GM20000 (cell line): Measurements from ENCODE around the gene TLE5.
"Not testable (repeated sequence)": the region's sequence is repeated elsewhere in the genome, so short reads cannot be mapped to it uniquely, and the experiment has no call there.

Experiments used
- DNase-seq: peaks from one replicate; pipeline ENCODE4 v3.0.0; 2012; ENCODE audit warnings: low spot score
- TF ChIP-seq, protein P1 (sequence below): IDR thresholded peaks from 2 replicates; pipeline ENCODE4 v1.5.1; 2012; ENCODE audit warnings: mild to moderate bottlenecking, control low read depth; ENCODE audit errors: extremely low read depth, missing control alignments

The TLE5 gene

DNA sequence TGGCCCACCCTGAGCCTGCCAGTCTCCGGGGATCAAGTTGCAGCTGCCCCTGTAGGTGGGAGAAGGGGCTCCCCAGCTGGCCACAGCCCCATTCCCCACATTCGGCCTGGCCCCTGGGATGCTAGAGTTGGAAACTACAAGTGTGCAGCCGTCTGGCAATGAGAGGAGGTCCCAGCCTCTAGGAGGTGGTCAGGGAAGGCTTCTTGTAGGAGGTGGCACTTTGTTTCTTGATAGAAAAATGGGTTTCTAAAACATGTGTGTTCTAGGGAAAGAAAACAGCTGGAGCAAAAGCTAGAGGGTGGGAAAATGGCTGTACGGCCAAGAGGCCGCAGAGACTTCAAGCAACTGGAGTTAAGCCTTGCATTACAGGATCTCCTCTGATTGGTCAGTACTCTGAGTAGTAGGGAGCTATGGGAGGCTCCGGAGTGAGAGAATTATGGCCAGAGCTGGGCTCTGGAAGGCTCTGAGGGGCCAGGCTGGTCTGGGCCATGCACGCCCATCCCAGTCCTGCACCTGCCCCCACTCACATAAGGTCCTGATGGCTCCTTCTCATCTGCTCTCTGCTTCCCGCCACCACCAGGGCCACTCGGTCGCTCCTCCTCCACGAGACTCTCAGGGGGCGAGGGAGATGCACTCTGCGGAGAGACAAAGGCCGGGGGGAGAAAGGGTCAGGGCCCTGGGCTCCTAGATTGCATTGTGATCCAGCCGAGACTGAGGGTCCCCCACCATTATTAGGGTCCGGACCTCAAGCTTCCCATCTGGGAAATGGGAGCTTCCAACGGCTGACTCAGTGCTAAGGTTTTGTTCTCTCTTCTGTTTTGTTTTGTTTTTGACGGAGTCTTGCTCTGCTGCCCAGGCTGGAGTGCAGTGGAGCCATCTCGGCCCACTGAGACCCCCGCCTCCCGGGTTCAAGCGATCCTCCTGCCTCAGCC, 46.9 kb downstream of the TLE5 start:
- DNase-seq = no peak
- TF ChIP-seq, protein P1, sequence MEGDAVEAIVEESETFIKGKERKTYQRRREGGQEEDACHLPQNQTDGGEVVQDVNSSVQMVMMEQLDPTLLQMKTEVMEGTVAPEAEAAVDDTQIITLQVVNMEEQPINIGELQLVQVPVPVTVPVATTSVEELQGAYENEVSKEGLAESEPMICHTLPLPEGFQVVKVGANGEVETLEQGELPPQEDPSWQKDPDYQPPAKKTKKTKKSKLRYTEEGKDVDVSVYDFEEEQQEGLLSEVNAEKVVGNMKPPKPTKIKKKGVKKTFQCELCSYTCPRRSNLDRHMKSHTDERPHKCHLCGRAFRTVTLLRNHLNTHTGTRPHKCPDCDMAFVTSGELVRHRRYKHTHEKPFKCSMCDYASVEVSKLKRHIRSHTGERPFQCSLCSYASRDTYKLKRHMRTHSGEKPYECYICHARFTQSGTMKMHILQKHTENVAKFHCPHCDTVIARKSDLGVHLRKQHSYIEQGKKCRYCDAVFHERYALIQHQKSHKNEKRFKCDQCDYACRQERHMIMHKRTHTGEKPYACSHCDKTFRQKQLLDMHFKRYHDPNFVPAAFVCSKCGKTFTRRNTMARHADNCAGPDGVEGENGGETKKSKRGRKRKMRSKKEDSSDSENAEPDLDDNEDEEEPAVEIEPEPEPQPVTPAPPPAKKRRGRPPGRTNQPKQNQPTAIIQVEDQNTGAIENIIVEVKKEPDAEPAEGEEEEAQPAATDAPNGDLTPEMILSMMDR = no peak

DNA sequence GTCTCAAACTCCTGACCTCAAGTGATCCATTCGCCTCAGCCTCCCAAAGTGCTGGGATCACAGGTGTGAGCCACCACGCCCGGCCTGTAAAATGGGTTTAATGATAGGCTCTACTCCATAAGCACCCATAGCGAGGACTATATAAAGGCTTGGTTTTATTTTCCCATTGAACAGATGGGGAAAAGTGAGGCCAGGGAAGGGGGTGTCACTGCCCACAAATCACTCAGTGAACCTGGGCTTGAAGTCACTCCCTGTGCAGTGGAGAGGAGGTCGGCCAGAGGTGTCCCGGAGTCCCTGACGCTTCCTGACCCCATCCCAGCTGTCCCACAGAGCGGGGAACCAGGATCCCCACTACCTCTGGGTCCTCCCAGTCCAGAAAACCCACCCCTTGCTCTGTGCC, 48.2 kb downstream of the TLE5 start:
- TF ChIP-seq, protein P1 = no peak

DNA sequence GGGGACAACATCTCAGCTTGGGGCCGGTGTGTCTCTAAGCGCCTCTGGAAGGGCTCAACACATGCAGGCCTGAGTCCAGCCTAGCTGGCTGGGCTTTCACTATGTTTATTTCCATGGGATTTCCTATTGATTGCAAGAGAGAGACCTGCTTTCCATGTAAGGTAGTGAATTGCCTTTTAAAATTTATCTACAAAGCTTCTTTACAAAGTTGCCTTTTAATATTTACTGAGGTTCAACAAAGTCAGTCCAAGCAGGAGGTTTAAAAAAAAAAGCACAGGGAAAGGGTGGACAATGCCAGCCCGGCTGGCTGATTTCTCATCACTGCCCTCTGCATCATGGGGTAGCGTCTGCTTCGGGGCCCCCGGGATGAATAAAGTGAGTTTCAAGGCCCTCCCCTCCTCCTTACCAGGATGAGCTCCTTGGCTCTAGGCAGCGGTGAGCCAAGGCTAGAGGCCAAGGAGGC, 49.0 kb downstream of the TLE5 start:
- TF ChIP-seq, protein P1 = no peak
- DNase-seq = no peak

More for the DNA sequence above, 48.2 kb downstream of the TLE5 start:
- no peak for DNase-seq

DNA sequence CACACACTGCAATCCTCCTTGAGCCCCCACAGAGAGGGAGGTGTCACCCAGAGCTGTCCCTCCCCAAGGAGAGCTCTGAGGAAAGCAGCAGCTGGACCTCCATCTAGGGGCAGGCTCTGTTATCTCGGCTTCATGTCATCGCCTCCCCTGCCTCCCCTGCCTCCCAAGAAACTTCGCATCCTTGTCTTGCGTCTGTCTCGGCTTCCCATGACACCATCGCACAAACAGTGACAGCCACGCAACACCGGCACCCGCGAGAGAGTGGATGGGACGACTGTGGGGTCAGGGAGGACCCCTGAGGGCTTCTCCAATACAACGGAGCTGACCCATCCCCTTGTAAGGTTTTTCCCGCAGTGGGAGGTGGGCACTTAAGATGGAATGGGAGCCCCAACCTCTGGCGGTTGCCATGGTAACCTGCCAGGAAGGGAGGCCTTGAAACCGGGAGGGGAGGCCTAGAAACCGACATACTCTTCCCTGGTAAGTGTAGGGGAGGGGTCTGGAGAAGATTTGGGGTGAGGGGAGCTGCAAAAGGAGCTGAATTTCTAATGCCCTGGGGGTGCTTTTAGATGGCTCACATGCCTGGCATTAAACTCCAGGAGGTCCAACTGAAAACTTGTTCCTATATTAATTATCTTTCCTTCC, 49.6 kb downstream of the TLE5 start:
- TF ChIP-seq, protein P1 = no peak
- no peak for DNase-seq

DNA sequence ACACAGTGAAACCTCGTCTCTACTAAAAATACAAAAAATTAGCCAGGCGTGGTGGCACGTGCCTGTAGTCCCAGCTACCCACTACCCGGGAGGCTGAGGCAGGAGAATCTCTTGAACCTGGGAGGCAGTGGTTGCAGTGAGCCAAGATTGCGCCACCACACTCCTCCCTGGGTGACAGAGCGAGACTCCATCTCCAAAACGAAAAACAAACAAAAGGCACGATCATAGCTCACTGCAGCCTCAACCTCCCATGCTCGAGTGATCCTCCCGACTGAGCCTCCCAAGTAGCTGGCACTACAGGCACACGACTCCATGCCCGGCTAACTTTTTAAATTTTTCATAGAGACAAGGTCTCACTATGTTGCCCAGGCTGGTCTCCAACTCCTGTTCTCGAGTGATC, 50.2 kb downstream of the TLE5 start:
- not testable (repeated sequence) for DNase-seq

DNA sequence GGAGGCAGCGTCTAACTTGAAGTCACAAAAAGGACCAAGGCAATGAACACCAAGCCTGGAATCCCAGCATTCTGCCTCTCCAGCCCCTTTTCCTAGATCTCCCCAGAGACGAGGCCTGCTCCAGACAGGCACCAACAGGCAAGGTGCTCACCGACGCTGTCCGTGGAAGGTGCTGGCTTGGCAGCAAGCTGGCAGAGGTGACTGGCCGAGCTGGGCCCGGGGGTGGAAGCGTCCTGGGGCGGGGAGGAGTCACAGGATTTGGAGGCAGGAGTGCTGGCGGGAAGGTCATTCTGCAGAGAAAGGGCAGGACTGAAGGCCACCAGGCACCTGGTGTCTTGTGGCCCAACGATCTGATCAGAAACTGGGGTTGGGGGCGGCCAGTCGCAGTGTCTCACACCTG, 51.4 kb downstream of the TLE5 start:
- no peak for DNase-seq
- TF ChIP-seq, protein P1 = no peak

DNA sequence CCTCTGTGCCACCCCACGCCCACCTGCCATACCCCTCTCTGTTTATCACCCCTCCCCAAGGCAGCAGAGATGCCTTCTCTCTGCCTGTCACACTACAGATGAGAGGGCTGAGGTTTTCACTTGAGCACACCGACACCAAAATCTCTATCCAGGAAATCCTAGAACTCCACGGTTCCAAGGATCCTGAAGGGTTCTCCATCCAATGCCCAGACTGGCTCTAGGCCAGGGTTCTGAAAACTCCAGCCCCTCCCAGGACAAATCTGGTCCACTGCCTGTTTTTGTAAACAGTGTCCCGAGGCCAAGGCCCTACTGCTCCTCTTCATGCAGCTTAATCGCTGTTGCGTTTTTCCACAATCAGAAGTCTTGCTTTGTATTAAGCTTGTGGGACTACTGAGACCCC, 53.3 kb downstream of the TLE5 start:
- TF ChIP-seq, protein P1 = no peak
- DNase-seq = no peak
